GM10248 (cell line): Measurements from ENCODE around the gene TMPRSS2.

Source experiments
- CTCF ChIA-PET: fragments of 300-600 bp; sonication (Branson Sonifier 250); formaldehyde crosslinking; extraction: SDS; loops from one replicate; lab custom pipeline; 2021; ENCODE audit warnings: antibody characterized with exemption; lab: Yijun Ruan, JAX
- POLR2A ChIA-PET: fragments of 350-650 bp; sonication (Branson Sonifier 250); formaldehyde crosslinking; extraction: SDS; loops from one replicate; lab custom pipeline; 2020; ENCODE audit warnings: antibody characterized with exemption; lab: Yijun Ruan, JAX
- DNase-seq: peaks from one replicate; pipeline ENCODE4 v3.0.0; 2012; ENCODE audit errors: extremely low spot score
- TF ChIP-seq, protein P1 (sequence below): IDR thresholded peaks from 2 replicates; pipeline ENCODE4 v1.5.1; 2012; ENCODE audit warnings: mild to moderate bottlenecking, low read depth; ENCODE audit errors: extremely low read depth, missing control alignments, control extremely low read depth

Gene TMPRSS2

DNA sequence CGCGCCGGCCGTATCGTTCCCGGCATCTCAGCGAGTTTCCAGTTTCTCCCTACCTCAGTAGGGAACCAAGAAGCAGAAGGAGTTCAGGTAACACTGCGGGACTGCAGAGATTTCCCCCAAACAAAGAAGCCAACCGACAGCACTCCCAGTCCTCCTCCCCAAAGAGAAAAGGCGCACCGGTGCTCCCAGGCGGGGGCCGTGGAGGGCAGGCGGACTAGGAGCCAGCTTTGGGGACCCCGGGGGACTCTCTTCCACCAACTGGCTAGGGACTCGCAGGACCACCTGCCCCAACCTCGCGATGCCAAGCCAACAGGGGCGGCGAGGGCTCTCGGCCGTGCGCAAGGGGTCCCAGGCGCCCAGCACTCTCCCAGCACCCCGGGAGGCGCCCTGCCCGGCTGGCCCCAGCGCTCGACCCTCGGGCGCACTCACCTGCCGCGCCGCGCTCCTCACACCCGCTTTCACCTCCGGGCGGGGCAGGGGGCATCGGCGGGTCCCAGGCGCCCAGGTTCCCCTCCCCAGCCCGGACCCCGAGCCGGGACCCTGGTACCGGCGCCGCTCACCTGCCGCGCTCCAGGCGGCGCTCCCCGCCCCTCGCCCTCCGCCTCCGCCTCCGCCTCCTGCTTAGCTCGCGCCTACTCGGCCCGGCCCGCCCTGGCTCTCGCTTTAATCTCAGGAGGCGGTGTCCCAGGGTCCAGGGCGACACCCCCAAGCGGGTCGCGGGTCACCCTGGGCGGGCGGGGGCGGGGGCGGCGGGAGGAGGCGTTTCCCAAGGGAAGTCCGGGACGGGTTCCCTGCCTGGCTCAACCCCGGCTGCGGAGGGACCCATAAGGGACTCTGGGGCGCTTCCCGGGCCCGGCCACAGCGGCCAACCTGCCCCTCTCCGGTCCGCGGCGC lies at the start of gene TMPRSS2:
TMPRSS2 (minus strand) TSS at position 638 of the 894 bp plus-strand sequence. CDS start 10,025 bp downstream, outside the sequence.
- ChIA-PET POLR2A (no interaction called here), CTCF (no interaction called here)
- TF ChIP-seq, protein P1, sequence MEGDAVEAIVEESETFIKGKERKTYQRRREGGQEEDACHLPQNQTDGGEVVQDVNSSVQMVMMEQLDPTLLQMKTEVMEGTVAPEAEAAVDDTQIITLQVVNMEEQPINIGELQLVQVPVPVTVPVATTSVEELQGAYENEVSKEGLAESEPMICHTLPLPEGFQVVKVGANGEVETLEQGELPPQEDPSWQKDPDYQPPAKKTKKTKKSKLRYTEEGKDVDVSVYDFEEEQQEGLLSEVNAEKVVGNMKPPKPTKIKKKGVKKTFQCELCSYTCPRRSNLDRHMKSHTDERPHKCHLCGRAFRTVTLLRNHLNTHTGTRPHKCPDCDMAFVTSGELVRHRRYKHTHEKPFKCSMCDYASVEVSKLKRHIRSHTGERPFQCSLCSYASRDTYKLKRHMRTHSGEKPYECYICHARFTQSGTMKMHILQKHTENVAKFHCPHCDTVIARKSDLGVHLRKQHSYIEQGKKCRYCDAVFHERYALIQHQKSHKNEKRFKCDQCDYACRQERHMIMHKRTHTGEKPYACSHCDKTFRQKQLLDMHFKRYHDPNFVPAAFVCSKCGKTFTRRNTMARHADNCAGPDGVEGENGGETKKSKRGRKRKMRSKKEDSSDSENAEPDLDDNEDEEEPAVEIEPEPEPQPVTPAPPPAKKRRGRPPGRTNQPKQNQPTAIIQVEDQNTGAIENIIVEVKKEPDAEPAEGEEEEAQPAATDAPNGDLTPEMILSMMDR = no peak
- no peak for DNase-seq

DNA sequence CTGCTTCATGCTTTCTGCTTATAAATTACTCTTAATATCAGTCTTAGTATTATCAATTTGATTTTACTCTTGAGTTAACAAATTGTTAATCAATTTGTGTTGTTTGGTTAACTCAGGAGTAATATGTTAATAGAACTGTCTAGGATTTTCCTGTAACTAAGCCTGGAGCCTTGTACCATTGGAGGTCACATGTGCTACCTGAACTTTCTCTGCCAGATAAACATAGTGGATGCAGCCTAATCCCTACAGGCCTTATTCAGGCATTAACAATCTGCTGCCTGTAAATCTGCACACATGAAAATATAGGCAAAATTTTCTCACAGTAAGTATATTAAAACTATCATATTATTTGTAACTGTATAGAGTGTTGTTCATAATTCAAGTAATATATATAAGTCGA lies 47.1 kb upstream of the TMPRSS2 start:
- TF ChIP-seq, protein P1 = no peak
- POLR2A ChIA-PET = no interaction called here
- CTCF ChIA-PET = no interaction called here
- DNase-seq = no peak

DNA sequence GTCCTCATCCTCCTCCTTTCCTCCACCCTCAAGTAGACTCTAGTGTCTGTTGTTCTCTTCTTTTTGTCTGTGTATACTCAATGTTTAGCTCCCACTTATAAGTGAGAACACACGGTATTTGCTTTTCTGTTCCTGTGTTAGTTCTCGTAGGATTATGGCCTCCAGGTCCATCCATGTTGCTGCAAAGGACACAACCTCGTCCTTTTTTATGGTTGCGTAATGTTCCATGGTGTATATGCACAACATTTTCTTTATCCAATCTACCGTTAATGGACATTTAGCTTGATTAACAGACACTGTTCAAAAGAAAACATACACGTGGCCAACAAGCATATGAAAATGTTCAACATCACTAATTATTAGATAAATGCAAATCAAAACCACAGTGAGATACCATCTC lies 44.3 kb upstream of the TMPRSS2 start:
- no peak for DNase-seq
- ChIA-PET POLR2A (no interaction called here), CTCF (interaction anchor here (1.4 to 1.5 kb wide), 2 partner anchors 14 to 15 kb away, joined by 3 to 4 read pairs; no protein-coding TSS in a partner anchor)
- TF ChIP-seq, protein P1 = no peak

DNA sequence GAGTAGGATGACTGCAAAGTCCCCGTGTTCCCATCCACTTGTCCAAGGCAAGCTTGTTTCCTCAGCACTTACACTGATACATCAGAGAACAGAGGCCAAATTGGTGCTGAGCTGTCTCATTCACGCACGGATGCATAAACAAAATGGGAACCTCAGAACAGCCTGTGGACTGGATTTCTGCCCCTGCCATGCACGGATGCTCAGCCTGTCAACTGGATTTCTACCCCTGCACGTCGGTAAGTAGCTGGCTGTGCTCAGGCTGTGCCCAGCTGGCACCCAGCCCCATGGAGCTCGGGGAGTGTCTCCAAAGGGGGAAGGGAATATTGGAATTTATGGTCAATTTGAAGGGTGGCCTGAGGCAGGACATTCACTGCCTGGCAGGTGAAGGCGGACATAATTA lies 40.8 kb upstream of the TMPRSS2 start:
- no peak for DNase-seq
- CTCF ChIA-PET = interaction anchor here (1.0 kb wide), 1 partner anchor 11 kb away, joined by 3 read pairs; no protein-coding TSS in a partner anchor
- TF ChIP-seq, protein P1 = no peak
- POLR2A ChIA-PET = no interaction called here

DNA sequence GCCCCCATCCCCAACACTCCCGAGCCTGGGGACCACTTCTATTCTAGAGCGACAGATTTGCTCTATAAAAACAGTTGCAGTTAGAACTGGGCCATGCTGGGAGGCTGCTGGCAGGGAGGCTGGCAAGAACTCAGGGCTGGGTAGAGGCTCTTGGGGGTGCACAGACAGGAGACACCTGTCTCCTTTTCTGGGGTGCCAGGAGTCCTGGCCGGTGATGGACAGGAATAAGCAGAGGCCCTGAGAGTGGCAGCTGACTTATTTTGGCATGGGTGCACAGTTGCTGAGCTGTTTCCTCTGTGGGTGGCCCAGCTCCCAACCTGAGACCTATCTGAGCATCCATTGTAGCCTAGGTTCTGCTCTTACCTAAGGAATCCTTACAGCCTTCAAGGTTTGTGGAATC lies 39.2 kb upstream of the TMPRSS2 start:
- ChIA-PET CTCF (interaction anchor here (1.2 kb wide), 1 partner anchor 10 kb away, joined by 3 read pairs; no protein-coding TSS in a partner anchor), POLR2A (no interaction called here)
- TF ChIP-seq, protein P1 = no peak
- DNase-seq = no peak

DNA sequence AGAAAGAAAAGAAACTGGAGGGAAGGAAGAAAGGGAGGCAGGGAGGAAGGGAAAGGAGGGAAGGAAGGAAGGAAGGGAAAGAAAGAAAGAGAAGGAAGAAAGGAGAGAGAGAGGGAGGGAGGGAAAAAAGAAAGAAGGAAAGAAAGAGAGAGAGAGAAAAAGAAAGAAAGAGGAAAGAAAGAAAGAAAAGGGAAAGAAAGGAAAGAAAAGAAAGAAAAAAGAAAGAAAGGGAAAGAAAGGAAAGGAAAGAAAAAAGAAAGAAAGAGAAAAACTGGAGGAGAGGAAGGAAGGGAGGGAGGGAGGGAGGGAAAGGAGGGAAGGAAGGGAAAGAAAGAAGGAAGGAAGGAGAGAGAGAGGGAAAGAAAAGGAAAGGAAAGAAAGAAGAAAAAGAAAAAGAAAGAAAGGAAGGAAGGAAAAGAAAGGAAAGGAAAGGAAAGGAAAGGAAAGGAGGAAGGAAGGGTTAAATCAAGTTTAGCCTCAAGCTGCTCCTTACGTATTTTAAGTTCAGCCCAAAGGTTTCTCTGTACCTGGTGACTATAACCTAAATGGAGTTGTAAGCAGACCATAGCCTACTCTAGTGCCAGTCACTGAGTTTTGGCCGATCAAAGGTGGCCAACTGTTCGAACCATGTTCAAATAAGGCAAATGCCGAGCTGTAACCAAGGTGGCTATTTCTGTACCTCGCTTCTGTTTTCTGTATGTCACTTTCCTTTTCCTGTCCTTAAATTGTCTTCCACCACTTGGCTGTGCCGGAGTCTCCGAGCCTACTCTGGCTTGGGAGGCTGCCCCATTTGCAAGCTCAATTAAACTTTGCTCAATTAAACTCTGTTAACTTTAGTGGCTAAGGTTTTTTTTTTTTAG lies 37.8 kb upstream of the TMPRSS2 start:
- DNase-seq = no peak
- ChIA-PET POLR2A (no interaction called here), CTCF (interaction anchor here (0.7 kb wide), 2 partner anchors 8 to 12 kb away, joined by 3 read pairs; no protein-coding TSS in a partner anchor)
- TF ChIP-seq, protein P1 = no peak
